ENCODE measurements around the gene IGIP.

IGIP gene

DNA sequence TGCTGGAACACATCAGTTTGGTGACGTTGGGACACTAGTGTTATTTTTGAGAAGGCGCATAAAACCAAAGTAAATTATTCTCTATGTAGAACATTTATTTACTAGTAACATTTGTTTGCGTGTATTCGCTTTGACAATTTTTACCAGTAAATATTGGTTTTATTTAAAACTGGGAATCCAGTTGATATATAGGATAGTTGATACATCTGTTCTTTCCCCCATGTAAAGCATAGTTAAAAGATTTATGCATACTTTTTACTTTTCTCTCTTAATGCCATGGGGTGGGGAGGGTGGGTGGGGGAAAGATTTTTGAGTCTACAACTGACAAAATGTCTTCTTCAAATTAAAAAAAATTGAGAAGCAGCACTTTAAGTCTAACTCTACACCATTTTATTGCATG lies at the start of gene IGIP:
Gene IGIP, plus strand, starts transcription at position 301 of the 400 bp plus-strand sequence. CDS start 2,540 bp downstream, outside the sequence.
- DNase-seq (ENCODE audit: low read depth in 2 of 2): no peak

DNA sequence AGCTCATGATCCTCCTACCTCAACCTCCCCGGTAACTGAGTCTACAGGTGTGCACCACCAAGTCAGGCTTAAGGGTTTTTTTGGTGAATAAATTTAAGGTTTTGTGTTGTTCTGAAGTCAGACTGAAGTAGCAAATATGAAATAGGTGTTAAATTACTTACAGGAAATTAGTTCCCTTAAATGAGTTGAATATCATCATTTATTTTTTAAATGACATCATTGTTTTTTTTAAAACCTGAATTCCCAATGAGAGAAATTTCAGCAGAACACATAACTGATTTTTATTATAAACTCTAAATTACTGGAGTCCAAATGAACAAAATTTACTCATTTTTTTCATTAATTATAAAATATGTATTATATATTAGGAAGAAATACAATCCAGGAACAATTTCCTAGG lies 49.6 kb upstream of the IGIP start:
- no peak for DNase-seq (ENCODE audit: low read depth in 2 of 2)

DNA sequence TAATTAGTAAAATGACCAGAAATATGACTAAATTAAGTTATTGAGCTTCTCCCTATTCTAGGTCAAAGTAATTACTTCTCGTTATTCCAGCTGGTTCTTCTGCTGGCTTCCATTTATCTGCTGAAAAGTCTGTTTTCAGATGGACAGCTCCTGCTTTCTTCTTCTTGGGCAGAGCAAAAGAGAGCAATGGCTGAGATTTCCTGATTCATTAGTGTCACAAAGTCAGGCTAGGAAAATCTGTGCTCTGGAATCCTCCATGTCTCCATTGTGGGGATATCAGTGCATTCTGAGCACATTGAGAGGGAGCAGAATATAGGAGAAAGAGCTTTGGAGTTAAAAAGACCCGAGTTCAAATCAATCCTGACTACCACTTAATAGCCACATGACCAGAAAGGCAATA lies 48.9 kb upstream of the IGIP start:
- DNase-seq (ENCODE audit: low read depth in 2 of 2): no peak

DNA sequence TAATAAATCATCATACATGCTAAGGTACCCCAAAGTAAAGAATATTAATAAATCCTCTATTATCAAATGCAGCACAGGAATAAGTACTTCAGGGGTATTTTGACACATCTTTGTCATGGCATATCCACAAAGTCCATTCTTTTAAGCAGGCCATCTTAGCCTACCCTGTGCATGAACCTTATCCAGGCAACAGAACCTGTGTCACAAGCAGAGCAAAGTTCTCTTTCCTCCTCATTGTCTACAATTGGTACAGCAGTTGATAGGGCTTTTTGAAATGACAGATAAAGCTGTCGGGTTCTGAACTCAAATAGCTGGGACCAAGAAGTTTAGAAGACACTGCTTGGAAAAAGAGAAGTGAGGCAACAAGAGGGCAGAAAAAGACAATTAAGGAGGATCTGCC lies 42.6 kb upstream of the IGIP start:
- DNase-seq (ENCODE audit: low read depth in 2 of 2): no peak

DNA sequence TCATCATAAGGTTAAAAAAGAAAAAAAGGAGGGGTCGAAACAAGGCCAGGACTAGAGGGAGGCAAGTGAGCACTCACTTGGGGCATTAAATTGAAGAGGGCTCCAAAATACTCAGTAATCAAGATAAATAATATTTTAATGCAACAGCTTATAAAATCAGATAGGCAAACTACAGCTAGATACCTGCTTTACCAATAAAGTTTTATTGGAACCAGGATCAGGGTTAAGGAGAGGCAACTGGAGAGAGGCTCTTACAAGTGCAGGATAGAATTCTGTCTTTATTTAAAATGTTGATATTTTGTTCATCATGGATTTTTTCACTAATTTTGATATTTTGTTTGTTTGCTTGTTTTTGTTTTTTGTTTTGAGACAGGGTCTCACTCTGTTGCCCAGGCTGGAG lies 42.1 kb upstream of the IGIP start:
- DNase-seq (ENCODE audit: low read depth in 2 of 2): no peak

- no peak for DNase-seq (ENCODE audit: low read depth in 2 of 2)
Measured at GRCh38 chr5:140084541-140084940, 41.2 kb upstream of the IGIP start.

- DNase-seq (ENCODE audit: low read depth in 2 of 2): no peak
Measured at GRCh38 chr5:140090251-140090650, 35.5 kb upstream of the IGIP start.

DNA sequence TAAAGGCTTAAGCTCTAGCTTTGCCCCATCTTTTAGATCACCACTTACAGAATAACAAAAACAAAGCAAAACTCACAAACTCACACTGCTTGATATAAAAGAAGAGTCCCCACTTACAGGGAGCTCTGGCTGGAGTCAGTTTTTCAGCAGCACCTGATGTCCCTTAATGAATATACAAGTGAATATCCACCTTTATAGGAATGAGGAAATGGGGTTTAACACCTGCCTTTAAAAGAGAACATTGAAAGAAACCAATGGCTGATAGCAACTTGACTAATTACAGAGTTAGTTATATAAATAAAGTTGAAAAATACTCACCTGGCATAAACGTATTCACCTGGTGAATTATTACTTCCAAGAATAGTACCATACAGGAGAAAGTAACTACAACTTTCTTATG lies 32.6 kb upstream of the IGIP start:
- no peak for DNase-seq (ENCODE audit: low read depth in 2 of 2)

DNA sequence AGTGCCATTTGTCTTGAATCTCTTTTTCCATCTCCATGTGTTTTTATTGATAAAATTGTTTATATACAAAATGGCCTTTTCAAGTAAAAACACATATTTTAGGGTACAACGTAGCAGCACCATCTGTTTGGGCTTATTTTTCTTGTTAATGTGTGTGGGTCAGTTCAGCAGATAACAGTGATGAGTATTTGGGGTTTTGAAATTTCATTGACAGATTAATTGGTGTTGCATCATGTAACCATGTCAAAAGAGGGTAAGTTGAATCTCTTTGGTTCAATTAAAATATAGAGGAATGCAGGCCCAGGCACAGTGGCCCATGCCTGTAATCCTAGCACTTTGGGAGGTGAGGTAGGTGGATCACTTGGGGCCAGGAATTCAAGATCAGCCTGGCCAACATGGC lies 31.9 kb upstream of the IGIP start:
- no peak for DNase-seq (ENCODE audit: low read depth in 2 of 2)

DNA sequence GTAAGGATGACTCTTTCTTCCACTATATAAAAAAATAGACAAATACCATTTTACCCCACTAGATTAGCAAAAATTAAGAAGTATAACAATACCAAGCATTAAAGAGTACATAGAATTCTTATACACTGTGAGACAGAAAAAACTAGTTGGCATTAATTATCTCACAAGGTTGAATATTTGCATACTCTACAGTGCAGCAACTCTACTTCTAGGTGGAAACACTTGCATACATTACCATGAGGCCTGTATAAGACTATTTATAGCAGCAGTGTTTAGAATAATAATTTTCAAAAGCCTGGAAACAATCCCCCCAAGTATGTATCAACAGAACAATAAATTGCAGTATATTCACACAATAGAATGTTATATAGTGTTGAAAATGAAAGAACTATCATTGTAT lies 30.8 kb upstream of the IGIP start:
- DNase-seq (ENCODE audit: low read depth in 2 of 2): no peak

DNA sequence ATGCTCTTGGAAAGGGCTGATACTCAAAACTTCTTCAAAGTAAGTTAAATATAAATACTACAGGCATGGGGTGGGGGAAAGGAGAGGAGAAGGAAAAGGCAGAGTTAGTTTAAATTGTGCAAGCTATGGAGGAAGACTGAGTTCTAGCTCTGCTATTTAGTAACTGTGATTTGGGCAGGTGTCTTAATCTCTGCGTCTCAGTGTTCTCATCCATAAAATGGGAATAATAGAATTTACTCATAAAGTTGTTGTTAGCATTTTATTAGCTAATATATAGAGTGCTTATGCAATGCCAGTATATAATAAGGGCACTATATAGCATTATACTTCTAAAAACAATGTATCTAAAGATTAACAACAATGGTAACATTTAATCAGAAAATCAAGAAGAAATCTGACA lies 24.6 kb upstream of the IGIP start:
- DNase-seq (ENCODE audit: low read depth in 2 of 2): no peak

DNA sequence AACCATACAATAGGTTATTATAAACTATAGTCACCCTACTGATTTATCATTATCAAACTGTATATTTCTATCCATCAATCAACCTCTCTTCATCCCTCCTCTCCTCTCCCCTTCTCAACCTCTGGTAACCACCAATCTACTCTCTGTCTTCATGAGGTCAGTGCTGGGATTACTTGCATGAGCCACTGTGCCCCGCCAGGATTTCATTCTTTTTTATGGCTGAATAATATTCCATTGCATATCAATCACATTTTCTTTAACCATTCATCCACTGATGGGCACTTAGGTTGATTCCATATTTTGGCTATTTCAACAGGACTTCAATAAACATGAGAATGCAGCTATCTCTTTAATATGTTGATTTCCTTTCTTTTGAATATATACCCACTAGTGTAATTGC lies 22.6 kb upstream of the IGIP start:
- DNase-seq (ENCODE audit: low read depth in 2 of 2): no peak

GRCh38 chr5:140104100-140104499 lies 21.6 kb upstream of the IGIP start:
- no peak for DNase-seq (ENCODE audit: low read depth in 2 of 2)

- DNase-seq (ENCODE audit: low read depth in 2 of 2): no peak
Measured at GRCh38 chr5:140106101-140106500, 19.6 kb upstream of the IGIP start.

GRCh38 chr5:140106805-140107311 lies 18.9 kb upstream of the IGIP start:
- DNase-seq (ENCODE audit: low read depth in 2 of 2): no peak

DNA sequence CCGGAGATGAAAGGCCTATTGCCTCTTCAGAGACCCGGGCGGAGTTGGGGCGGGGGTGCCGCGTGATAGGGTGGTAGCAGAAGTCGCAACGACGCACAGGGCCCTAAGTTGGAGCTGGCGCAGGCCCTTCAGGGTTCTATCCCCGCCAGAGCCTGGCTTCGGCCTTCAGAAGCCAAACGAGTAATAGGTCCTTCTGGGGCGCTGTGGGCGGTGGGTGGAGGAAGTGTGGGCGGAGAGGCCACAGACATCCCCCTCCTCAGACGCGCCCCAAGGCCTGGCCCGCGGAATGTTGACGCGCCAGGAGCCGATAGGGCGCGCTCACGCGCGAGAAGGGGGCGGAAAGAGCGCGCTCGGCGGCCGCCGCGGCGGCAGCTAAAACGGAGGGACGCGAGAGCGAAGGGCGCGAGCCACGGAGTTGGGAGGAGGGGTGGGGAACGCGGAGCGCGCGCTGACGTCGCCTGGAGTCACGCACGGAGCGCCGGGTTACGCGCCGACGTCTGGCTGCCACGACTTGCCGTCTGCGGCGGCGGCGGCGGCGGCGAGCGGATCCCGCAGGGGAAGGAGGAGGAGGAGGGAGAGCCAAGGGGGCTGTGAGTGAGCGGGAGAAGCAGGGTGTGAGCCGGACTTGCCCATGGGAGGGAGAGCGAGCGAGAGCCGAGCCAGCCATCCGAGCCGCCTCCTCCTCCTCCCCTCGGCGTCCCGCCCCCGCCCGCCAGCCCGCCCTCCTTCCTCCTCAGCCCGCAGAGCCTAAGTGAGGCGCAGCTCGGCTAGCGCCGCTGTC lies 18.2 kb upstream of the IGIP start:
- DNase-seq (ENCODE audit: low read depth in 2 of 2): peak; percentile 82 to 89

DNA sequence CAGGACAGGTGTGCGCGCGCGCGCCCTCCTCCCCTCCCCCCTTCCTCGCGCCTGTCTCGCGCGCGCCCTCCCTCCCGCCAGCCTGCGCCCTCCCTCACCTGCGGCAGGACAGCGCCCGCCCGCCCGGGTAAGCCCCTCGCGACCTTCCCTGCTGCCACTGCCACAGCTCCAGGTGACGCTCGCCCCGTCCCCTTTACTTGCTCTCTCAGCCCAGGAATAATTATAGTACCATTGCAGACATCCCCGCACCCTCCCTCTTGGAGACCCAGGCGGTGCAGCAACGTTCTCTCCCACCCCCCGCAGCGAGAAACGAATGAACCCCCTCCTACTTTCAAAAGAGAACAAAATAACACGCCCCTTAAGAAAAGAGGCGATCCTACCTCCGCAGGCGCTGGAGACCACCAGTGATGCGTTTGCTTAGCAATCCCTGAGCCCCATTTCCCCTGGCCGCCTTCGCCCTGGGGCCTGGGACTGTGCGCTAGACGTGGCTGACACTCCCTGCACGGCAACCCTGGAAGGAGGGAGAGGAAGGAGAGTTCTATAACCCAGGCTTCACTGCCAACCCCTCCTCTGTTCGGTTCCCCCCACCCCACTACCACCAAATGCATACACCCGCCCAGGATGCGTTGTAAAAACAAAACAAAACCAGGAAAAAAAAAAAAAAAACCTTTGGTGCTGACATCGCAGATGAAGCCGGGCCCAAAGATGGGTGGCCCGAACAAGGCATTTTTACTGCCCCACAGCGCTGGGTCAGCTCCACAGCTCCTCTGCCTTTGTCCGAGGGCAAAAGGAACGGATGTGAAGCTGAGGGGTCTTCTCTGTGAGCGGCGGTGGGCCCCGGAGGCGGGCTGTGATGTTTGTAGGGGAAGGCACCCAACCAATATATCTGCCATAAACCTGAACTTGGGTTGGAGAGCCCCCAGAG lies 17.4 kb upstream of the IGIP start:
- DNase-seq (ENCODE audit: low read depth in 2 of 2): no peak

DNA sequence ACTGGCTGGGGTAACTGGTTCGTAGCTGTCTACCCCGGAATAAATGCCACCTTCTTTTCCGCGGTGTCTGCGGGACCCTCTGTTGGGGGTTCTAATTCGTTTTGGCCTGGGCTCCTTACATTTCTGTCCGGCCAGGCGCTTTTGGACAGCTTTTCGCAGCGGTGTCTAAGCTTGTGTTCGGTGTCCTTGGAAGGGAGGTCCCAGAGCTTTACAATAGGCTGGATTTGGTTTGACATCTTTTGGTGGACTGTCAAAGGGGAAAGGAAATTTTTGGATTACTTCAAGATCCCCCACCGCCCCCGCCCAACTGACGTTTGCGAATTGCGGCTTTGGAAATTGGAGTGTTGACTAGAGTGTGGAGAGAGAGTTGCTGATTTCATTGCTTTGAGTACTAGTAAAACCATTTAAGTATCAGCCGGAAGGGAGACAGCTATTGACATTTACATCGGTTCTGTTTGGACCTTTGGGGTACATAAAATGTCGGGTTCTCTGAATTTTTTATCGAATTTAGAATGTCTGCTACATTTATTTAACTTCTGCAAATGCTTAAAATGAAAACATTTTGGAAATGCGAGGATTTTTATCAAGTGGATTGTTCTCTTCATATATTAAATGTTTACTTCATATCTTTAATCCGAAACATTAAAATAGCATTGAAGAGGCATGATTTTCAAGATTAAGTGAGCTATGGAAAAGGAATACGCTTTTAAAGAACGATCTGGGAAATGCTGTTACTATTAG lies 16.5 kb upstream of the IGIP start:
- no peak for DNase-seq (ENCODE audit: low read depth in 2 of 2)

DNA sequence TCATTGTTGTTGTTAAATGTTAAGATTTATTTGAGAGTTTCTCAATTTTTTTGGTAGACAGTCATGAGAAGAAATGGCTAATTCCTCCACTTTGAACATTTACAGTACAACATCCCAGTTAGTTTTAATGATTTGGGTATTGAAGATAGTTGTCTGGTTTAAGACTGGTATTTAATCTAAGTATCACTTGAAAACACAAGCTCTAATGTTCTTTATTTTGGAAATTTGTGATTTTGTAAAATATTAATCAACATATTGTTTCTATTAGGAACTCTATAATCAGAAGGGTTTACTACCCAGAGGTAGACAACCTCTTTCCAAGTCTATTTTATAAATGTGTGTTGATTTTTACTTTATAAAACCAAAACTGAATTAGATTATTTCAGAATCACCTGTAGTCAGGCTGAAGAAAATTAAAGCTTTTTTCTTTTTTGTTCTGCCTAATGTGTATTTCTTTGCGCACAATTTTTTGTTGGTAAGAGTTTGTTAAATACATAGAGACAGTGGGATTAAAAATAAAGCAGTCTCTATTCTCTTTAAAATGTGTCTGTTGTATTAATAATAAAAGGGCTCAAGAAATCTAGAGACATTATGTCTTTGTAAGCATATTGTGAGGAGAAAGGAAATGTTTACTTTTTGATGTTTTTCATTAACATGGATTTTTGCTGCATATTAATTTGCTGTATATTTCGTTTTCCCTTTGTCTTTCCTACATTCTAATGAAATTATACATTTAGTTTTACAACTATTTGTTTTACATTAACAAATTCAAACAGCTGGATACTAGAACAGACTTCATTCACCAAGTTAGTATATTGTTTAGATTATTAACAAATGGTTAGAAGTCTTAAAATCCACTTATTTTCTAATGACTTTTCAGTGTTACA lies 15.7 kb upstream of the IGIP start:
- no peak for DNase-seq (ENCODE audit: low read depth in 2 of 2)

DNA sequence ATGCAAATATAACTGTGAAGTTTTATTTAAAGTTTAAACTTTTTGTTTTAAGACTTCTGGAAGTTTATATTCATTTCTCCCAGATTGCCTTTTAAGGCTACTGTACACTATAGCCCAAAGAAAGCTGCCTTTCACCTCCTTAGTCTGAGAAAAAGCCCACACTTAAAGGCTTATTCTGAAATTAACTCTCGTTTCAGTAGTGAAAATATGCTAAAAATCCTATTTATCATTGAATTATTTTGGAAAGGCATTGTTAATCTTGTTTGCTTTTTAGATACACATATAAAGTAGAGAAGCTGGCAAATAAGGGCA lies 15.1 kb upstream of the IGIP start:
- no peak for DNase-seq (ENCODE audit: low read depth in 2 of 2)

All from stimulated activated CD8-positive, alpha-beta memory T cell treated with anti-CD3 and anti-CD28 coated beads, Interleukin-7, amount 100 ng/mL, for 1 hour (primary cell).